Activated CD4-positive, alpha-beta memory T cell treated with anti-CD3 and anti-CD28 coated beads, Interleukin-2, amount 10 ng/mL, durations not matched to agents 7 days and 5 days (primary cell): ENCODE results near the gene TMEM129. TPM values are rescaled to one million over a fixed set of nuclear protein-coding genes. Genes with fewer than 3 reads are reported as not detected.

ENCODE experiments used
- CTCF ChIA-PET: fragments of 350-600 bp; sonication (Branson Sonifier 250); formaldehyde crosslinking; loops from one replicate; lab custom pipeline; 2021; ENCODE audit warnings: antibody characterized with exemption, inconsistent platforms; lab: Charles Lee
- POLR2A ChIA-PET: fragments of 350-600 bp; sonication (Branson Sonifier 250); formaldehyde crosslinking; loops from one replicate; lab custom pipeline; 2021; ENCODE audit warnings: antibody characterized with exemption; lab: Charles Lee
- DNase-seq: peaks from one replicate; pipeline ENCODE4 v3.0.0-alpha.2; 2020
- H3K27ac Mint-ChIP-seq: one replicate; pipeline ENCODE4 v1.8.0; 2021; ENCODE audit warnings: mild to moderate bottlenecking, mixed read lengths
- H3K27me3 Mint-ChIP-seq: one replicate; pipeline ENCODE4 v1.8.0; 2021; ENCODE audit warnings: mixed read lengths
- H3K36me3 Mint-ChIP-seq: one replicate; pipeline ENCODE4 v1.8.0; 2021; ENCODE audit warnings: low read depth, mixed read lengths
- H3K4me1 Mint-ChIP-seq: one replicate; pipeline ENCODE4 v1.8.0; 2021; ENCODE audit warnings: mixed read lengths
- H3K4me3 Mint-ChIP-seq: one replicate; pipeline ENCODE4 v1.8.0; 2021; ENCODE audit warnings: mild to moderate bottlenecking, mixed read lengths
- H3K9me3 Mint-ChIP-seq: one replicate; pipeline ENCODE4 v1.8.0; 2021; ENCODE audit warnings: mixed read lengths
- total RNA-seq, 2 experiments: library from RNA; stranded (reverse); gene quantifications; one replicate each; pipeline ENCODE4 v1.2.3, GENCODE V29; 2021

The TMEM129 gene
- total RNA-seq, 2 experiments from 2014 or later, result 20.4 to 22.3 TPM

DNA sequence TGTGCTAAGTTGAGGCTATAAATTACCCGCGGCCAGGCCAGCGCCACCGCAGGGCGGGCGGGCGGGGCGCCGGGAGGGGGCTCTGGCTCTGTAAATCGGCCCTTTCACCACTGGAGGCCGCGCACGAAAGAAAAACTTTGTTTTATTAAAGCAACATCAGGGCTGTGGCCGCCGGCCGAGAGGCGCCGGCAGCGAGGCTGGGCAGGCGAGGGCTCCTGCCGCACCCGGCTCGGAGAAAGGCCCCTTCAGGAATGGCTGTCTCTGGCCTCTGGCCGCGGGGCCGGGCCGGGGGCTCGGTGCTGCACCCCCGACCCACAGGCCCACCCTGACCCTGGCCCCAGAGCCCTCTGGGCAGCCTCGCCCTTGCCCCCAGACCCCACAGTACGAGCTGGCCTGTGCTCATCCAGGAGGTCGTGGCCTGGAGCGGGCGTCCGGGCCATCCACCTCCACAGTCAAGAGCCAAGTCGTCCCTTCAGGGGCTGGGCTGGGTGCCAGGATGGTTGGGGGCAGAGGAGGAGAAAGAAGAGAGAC lies 42.5 kb upstream of the TMEM129 start:
- no peaks in the 10 kb centered on the region for H3K9me3 Mint-ChIP-seq
- ChIA-PET CTCF (no interaction called here), POLR2A (no interaction called here)

DNA sequence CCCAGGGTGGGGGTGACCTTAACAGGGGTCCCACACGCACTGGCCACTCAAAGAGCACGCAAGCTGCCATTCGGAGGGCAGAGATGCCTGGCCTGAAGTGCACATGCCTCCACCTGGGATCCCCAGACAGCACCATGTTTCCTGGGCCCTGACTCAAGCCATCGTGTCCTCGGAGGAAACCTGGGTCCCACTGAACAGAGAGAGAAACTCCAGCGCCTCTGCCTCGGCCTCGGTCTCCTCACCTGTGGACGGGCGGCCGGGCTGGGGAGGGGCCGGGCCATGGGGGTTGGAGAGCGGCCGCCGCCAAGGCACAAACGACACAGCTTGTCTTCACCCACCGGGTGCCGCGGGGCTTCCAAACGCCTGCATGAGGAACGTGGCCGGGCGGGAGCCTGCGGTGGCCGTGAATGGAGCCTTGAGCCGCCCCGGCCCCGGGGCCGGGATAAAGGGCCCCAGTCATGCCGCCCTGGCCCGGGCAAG lies 42.0 kb upstream of the TMEM129 start:
- H3K27me3 Mint-ChIP-seq, result peaks cover 16% of the 10 kb centered on the region
- ChIA-PET CTCF (no interaction called here), POLR2A (no interaction called here)
- H3K36me3 Mint-ChIP-seq, result no peaks in the 10 kb centered on the region
- no peak overlapping the region for H3K27ac Mint-ChIP-seq
- DNase-seq, result no peak
- H3K4me3 Mint-ChIP-seq, result no peak overlapping the region
- H3K9me3 Mint-ChIP-seq, result no peaks in the 10 kb centered on the region
- H3K4me1 Mint-ChIP-seq, result peaks cover 5% of the 10 kb centered on the region

More for the DNA sequence above, 42.5 kb upstream of the TMEM129 start:
- Mint-ChIP-seq H3K4me1 (peaks cover 5% of the 10 kb centered on the region), H3K36me3 (no peaks in the 10 kb centered on the region), H3K27me3 (peaks cover 19% of the 10 kb centered on the region), H3K27ac (no peak overlapping the region), H3K4me3 (no peak overlapping the region)
- no peak for DNase-seq

DNA sequence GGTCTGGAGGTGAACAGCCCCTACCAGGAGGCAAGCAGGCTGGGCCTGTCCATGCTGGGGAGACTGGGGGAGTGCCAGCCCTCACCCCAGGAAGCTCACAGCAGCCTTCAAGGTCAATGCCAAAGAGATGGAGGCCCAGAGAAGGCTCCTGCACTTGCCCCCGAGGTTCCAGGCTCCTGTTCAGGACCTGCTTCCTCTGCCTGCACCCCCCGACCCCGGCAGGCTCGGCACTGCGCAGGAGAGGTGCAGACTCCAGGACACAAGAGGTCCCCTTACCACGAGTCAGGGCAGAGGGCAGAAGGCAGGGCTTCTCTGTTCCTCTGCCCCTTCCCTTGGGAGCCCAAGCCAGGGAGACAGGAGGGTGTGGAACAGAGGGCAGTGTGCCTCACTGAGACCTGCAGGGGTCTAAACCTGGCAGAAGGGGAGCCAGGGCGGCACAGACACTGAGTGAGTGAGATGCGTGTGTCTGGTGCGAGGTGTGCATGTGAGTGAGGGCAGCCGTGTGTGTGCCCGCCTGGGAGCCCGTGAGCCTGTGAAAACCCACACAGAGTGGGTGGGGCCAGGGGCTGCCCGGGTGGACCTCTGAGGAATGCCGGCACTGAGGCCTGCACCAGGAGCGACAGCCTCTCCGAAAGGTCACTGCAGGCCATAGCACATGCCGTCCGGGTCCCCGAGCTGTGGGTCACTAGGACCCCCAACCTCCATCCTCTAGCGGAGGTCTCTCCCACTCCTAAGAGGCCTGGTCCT lies 41.3 kb upstream of the TMEM129 start:
- no peak overlapping the region for H3K4me3 Mint-ChIP-seq
- no peaks in the 10 kb centered on the region for H3K9me3 Mint-ChIP-seq
- H3K27me3 Mint-ChIP-seq, result peaks cover 13% of the 10 kb centered on the region
- no peak overlapping the region for H3K27ac Mint-ChIP-seq
- H3K4me1 Mint-ChIP-seq, result peaks cover 1% of the 10 kb centered on the region
- ChIA-PET POLR2A (no interaction called here), CTCF (no interaction called here)
- H3K36me3 Mint-ChIP-seq, result no peaks in the 10 kb centered on the region
- no peak for DNase-seq

DNA sequence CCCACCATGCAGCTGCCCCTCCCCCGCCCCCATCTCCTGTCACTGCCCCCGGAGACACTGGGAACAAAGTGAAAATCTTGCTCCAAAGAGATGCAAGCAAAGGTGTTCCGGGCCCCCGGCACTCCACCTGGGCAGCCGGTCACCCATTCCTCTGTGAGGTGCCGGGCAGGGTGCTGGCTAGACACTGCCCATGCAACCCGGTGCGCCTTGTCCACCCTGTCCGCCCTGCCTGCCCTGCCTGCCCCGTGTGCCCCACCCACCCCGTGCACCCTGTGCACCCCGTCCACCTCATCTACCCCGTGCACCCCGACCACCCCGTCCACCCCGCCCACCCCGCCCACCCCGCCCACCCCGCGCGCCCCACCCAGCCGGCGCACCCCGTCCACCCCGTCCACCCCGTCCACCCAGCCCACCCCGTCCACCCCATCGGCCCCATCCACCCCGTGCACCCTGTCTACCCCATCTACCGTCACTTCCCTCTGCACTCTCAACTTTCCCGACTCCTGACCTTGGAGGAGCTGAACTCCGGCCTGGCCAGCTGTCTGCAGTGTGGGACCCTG lies 40.1 kb upstream of the TMEM129 start:
- DNase-seq, result no peak
- Mint-ChIP-seq H3K4me3 (no peak overlapping the region), H3K9me3 (no peaks in the 10 kb centered on the region), H3K27me3 (peaks cover 13% of the 10 kb centered on the region), H3K4me1 (peaks cover 1% of the 10 kb centered on the region), H3K36me3 (no peaks in the 10 kb centered on the region), H3K27ac (no peak overlapping the region)
- ChIA-PET POLR2A (no interaction called here), CTCF (no interaction called here)

DNA sequence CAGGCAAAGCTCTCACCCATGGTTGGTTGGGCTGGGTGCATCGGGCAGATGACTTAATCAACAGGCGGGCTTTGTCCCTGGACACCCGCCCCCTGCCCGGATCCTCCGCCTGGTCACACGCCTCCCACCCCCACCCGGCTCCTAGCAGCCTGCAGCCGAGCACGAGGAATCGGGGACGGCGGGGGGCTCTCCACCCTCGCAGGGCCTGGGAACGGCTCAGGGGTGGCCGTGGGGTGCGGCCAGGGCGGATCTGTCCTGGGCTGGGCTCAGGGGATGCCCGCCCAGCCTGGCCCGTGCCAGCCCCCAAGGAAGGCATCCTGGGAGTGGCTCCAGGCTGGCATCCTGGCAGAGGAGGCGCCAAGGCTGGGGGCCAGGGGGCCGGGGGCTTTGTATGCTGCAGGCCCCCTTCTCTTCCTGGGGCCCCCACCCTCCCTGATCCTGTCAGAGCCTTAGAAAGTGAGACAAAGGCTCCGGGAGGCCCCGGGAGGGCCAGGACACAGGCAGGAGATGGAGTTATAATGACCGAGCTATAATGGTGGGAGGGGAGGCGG lies 39.5 kb upstream of the TMEM129 start:
- ChIA-PET POLR2A (no interaction called here), CTCF (no interaction called here)
- Mint-ChIP-seq H3K4me1 (peaks cover under 1% of the 10 kb centered on the region), H3K27ac (no peak overlapping the region), H3K27me3 (peaks cover 13% of the 10 kb centered on the region), H3K4me3 (no peak overlapping the region), H3K9me3 (no peaks in the 10 kb centered on the region), H3K36me3 (no peaks in the 10 kb centered on the region)
- no peak for DNase-seq

DNA sequence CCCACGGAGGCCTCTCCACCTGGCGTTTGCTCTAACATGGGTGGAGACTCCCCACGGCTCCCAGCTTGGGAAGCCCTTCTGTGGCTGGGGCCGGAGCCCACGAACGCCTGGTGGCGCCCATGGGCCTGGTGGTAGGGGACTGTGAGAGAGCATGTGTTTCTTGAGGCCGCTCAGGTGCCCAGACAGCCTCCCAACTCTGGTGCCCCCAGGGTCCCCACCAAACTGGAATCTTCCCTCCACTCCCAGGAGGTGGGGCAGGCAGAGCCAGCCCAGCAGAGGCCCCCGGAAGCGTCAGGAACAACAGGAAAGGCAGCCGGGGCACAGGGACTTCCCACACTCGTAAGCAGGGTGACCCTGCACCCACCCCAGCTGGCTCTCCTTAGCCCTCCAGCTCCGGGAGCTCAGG lies 38.7 kb upstream of the TMEM129 start:
- no peak for DNase-seq
- H3K9me3 Mint-ChIP-seq, result no peaks in the 10 kb centered on the region
- H3K4me3 Mint-ChIP-seq, result no peak overlapping the region
- peaks cover 8% of the 10 kb centered on the region for H3K27me3 Mint-ChIP-seq
- CTCF ChIA-PET, result no interaction called here
- no peak overlapping the region for H3K27ac Mint-ChIP-seq
- POLR2A ChIA-PET, result no interaction called here
- H3K36me3 Mint-ChIP-seq, result no peaks in the 10 kb centered on the region
- H3K4me1 Mint-ChIP-seq, result no peaks in the 10 kb centered on the region

DNA sequence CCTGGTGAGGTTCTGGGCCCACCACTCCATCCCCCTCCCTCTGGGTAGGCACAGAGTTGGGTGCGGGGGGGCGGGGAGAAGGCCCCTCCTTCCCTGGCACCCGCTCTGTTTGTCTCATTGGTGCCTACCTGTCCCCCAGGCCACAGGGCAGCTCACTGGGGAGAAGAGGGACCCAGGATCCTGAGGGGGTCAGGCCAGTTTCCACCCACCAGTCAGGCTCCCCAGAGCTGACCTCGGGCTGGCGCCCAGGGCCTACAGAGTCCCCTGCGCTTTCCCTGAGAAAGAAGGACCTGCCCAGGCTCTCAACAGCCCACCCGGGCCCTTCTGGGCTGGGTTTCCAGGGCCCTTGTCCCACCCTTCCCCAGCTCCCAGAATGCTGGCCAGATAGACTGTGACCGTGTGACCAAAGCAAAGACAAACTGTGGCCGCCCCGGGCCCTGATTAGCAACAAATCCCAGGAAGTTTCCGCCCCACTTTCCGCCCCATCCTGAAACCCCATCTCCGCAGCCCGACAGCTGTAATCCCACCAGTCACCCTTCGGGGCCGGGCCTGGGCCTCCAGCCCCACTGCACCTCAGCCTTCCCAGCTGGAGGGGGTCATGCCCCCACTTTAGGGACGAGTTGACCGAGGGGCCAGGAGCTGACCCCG lies 38.2 kb upstream of the TMEM129 start:
- no peak overlapping the region for H3K4me3 Mint-ChIP-seq
- ChIA-PET CTCF (no interaction called here), POLR2A (no interaction called here)
- DNase-seq, result no peak
- H3K36me3 Mint-ChIP-seq, result no peaks in the 10 kb centered on the region
- peaks cover 7% of the 10 kb centered on the region for H3K27me3 Mint-ChIP-seq
- no peaks in the 10 kb centered on the region for H3K4me1 Mint-ChIP-seq
- no peaks in the 10 kb centered on the region for H3K9me3 Mint-ChIP-seq
- H3K27ac Mint-ChIP-seq, result no peak overlapping the region

DNA sequence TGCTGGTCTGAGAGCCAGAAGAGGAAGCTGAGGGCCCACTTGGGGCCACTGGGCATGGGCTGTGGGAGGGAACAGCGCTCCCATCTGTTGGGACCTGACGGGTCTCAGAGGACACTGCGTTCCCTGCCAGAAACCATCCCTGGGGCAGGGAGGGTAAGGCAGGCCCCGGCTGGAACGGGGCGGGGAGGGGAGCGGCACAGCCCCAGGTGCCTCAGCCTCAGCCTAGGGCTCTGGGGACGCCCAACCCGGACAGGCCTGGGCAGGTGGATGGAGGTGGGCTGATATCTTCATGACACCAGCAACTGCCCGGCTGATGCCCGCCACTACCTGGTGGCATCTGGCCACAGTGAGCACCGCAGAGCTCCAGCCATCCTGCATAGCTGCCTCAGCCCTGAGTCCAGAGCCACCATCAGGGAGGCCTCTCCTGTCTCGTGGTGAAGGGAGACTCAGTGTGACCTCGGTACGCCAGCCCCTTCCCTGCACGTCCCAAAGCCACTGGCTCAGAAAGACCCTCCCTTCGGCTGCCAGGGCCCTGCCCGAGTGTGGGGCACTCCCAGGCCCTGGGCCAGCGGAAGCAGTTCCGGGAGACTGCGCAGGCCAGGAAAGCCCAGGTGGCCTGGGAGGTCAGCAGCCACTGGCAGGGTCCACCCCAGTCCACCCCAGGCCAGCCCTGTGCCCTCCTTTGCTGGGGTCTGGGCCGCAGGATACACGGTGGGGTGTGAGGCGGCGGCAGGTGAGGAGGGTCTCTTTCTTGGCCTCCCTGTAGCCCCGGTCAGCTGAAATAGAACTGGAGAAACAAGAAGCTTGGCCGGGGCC lies 37.4 kb upstream of the TMEM129 start:
- Mint-ChIP-seq H3K27me3 (peaks cover 4% of the 10 kb centered on the region), H3K4me1 (no peaks in the 10 kb centered on the region), H3K9me3 (no peaks in the 10 kb centered on the region), H3K36me3 (no peaks in the 10 kb centered on the region), H3K4me3 (no peak overlapping the region), H3K27ac (no peak overlapping the region)
- ChIA-PET POLR2A (no interaction called here), CTCF (no interaction called here)
- no peak for DNase-seq

DNA sequence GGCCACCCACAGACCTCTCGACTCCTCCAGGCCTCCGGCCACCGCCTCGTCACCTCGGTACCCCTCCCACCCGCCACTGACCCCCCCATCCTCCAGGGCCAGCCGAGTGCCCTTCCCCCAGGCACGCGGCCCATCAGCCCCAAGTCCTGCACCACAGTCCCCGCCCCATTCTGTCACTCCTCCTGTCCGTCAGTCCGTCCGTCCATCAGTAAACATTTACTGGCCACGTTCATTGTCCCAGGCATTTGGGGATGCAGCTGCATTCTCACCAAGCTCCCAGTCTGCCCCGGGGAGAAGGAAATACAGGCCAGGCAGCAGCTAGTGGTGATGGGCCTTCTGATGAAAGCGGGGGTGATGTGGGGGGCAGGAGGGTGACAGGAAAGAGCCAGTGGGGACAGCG lies 36.7 kb upstream of the TMEM129 start:
- H3K4me1 Mint-ChIP-seq, result peaks cover 3% of the 10 kb centered on the region
- no peak overlapping the region for H3K27ac Mint-ChIP-seq
- ChIA-PET CTCF (no interaction called here), POLR2A (no interaction called here)
- H3K9me3 Mint-ChIP-seq, result no peaks in the 10 kb centered on the region
- no peak overlapping the region for H3K4me3 Mint-ChIP-seq
- peaks cover 2% of the 10 kb centered on the region for H3K27me3 Mint-ChIP-seq
- DNase-seq, result no peak
- H3K36me3 Mint-ChIP-seq, result no peaks in the 10 kb centered on the region

DNA sequence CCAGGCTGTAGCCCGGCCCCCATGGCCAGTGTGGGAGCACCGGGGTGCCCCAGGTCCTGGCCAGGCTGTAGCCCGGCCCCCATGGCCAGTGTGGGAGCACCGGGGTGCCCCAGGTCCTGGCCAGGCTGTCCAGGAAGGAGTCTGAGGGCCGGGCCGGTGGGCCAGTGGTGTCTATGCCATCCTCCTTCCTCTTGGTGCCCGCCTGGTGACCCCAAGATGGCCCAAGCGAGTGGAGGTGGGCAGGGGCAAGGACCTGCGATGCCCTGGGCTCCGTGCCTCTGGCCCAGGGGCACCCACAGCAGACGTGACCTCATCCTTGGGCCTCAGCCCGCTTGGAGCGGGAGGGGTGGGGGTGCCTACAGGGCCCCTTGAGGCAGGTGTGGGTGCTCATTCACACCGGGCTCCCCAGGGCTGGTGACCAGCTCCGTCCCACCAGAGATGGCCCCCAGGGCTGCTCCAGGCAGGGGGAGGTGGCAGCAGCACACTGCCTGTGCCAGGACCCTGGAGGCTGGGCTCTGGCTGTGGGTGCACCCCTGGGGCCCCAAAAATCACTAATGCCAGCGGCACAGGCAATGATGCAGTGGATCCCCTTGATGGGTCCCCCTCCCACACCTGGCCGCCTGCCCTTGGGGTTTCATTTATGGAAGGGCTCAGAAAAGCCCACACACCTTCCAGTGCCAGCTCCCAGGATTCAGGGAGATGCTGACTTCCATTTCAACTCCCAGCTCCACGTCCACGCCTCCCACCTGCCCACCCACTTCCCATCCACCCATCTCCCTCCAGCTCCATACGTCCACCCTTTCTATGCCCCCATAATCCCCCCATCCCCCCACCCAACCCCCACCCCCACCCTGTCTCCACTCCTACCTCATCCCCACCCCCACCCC lies 36.0 kb upstream of the TMEM129 start:
- Mint-ChIP-seq H3K9me3 (no peaks in the 10 kb centered on the region), H3K36me3 (no peaks in the 10 kb centered on the region), H3K4me3 (no peak overlapping the region), H3K27ac (no peak overlapping the region), H3K4me1 (peaks cover 9% of the 10 kb centered on the region), H3K27me3 (no peaks in the 10 kb centered on the region)
- no peak for DNase-seq
- ChIA-PET CTCF (no interaction called here), POLR2A (no interaction called here)

DNA sequence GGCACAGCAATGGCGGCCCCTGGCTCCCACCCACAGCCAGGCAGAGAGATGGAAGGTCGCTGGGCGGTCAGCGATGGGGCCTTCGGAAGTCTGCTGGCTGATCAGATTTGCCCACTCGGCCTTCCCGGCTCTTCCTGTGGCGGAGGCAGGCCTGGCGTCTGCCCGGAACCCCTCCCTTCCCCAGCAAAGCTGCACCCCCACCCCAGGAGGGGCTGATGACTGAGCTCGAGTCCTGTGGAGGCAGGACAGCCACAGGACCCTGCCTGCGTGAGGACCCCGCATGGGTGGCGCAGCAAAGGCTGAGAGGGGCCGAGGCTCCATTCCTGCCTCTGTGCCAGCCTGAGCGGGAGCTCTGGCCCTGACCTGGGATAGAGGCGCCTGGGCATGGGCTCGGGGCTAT lies 35.0 kb upstream of the TMEM129 start:
- Mint-ChIP-seq H3K27me3 (no peaks in the 10 kb centered on the region), H3K4me1 (peaks cover 9% of the 10 kb centered on the region), H3K9me3 (no peaks in the 10 kb centered on the region), H3K36me3 (no peaks in the 10 kb centered on the region), H3K27ac (no peak overlapping the region), H3K4me3 (no peak overlapping the region)
- no peak for DNase-seq
- ChIA-PET POLR2A (no interaction called here), CTCF (no interaction called here)

DNA sequence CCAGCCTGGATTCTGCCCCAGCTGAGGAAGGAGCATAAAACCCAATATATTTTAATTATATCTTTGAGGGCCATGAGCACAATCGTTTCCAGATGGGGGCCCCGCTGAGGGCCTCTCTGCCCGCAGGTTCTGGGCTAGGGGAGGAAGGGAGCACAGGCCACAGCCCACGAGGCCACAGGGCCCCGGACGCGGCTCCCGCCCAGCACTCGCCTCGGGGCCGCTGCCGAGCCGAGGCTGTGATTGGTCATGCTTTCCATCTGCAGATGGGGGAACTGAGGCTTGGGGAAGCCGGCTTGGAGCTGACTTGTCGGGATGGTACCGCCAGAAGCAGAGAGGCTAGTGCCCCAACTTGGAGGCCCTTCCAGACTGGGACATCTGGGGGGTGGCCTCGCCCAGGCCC lies 34.2 kb upstream of the TMEM129 start:
- H3K9me3 Mint-ChIP-seq, result no peaks in the 10 kb centered on the region
- no peak for DNase-seq
- ChIA-PET CTCF (no interaction called here), POLR2A (no interaction called here)
- H3K4me3 Mint-ChIP-seq, result no peak overlapping the region
- no peaks in the 10 kb centered on the region for H3K27me3 Mint-ChIP-seq
- no peaks in the 10 kb centered on the region for H3K36me3 Mint-ChIP-seq
- H3K27ac Mint-ChIP-seq, result no peak overlapping the region
- H3K4me1 Mint-ChIP-seq, result peaks cover 9% of the 10 kb centered on the region
